Measurements from ENCODE around the gene PYY. TPM values are rescaled to one million over a fixed set of nuclear protein-coding genes. Genes with fewer than 3 reads are reported as not detected.

Gene PYY
- total RNA-seq, 2 donors from 2014 or later = not detected

GRCh38 chr17:43913584-43913983, 40.2 kb downstream of the PYY start:
- ATAC-seq (no peak), DNase-seq (no peak)
- H3K4me3 Mint-ChIP-seq = no peak overlapping the region
- no peaks in the 10 kb centered on the region for H3K27me3 Mint-ChIP-seq
- H3K4me1 Mint-ChIP-seq = peaks cover 9% of the 10 kb centered on the region
- no peak overlapping the region for H3K27ac Mint-ChIP-seq
- H3K36me3 Mint-ChIP-seq (ENCODE audit: low read depth) = no peaks in the 10 kb centered on the region
- H3K9me3 ChIP-seq (ENCODE audit: control insufficient read depth, low read length, poor library complexity, severe bottlenecking) = no peaks in the 10 kb centered on the region

GRCh38 chr17:43912635-43913304, 41.0 kb downstream of the PYY start:
- peaks cover 5% of the 10 kb centered on the region for H3K27me3 Mint-ChIP-seq
- H3K4me3 Mint-ChIP-seq = no peak overlapping the region
- H3K9me3 ChIP-seq (ENCODE audit: control insufficient read depth, low read length, poor library complexity, severe bottlenecking) = no peaks in the 10 kb centered on the region
- DNase-seq = no peak
- H3K4me1 Mint-ChIP-seq = peaks cover 13% of the 10 kb centered on the region
- no peaks in the 10 kb centered on the region for H3K36me3 Mint-ChIP-seq (ENCODE audit: low read depth)
- ATAC-seq = no peak
- H3K27ac Mint-ChIP-seq = no peak overlapping the region

- H3K9me3 ChIP-seq (ENCODE audit: control insufficient read depth, low read length, poor library complexity, severe bottlenecking) = no peaks in the 10 kb centered on the region
- Mint-ChIP-seq H3K27ac (no peak overlapping the region), H3K4me3 (no peak overlapping the region), H3K4me1 (peaks cover 18% of the 10 kb centered on the region), H3K36me3 (ENCODE audit: low read depth) (no peaks in the 10 kb centered on the region), H3K27me3 (peaks cover 6% of the 10 kb centered on the region)
- no peak for DNase-seq
- ATAC-seq = no peak
These were observed 41.8 kb downstream of the PYY start for GRCh38 chr17:43911904-43912303.

GRCh38 chr17:43909537-43910231, 44.1 kb downstream of the PYY start:
- no peaks in the 10 kb centered on the region for H3K9me3 ChIP-seq (ENCODE audit: control insufficient read depth, low read length, poor library complexity, severe bottlenecking)
- no peak overlapping the region for H3K27ac Mint-ChIP-seq
- no peaks in the 10 kb centered on the region for H3K36me3 Mint-ChIP-seq (ENCODE audit: low read depth)
- peaks cover 18% of the 10 kb centered on the region for H3K27me3 Mint-ChIP-seq
- no peak for ATAC-seq
- no peak for DNase-seq
- H3K4me3 Mint-ChIP-seq = no peak overlapping the region
- H3K4me1 Mint-ChIP-seq = peaks cover 19% of the 10 kb centered on the region

- DNase-seq = peak in 2 of 3 donors; percentile 27 to 35
- Mint-ChIP-seq H3K36me3 (ENCODE audit: low read depth) (no peaks in the 10 kb centered on the region), H3K4me1 (peaks cover 23% of the 10 kb centered on the region), H3K27ac (no peak overlapping the region), H3K27me3 (peaks cover 27% of the 10 kb centered on the region), H3K4me3 (peak overlapping the region; percentile 91)
- no peaks in the 10 kb centered on the region for H3K9me3 ChIP-seq (ENCODE audit: control insufficient read depth, low read length, poor library complexity, severe bottlenecking)
- ATAC-seq = peak; percentile 70
These were observed 45.6 kb downstream of the PYY start for GRCh38 chr17:43907998-43908721.

GRCh38 chr17:43907425-43907981, 46.2 kb downstream of the PYY start, which contains the start of gene MPP2:
MPP2 (minus strand) TSS chr17:43907536; CDS start chr17:43904460, 3,076 bp downstream.
- DNase-seq (peak; percentile 33 to 42 (median 38)), ATAC-seq (peak; percentile 71)
- H3K36me3 Mint-ChIP-seq (ENCODE audit: low read depth) = no peaks in the 10 kb centered on the region
- H3K27ac Mint-ChIP-seq = peak within 1 kb of the TSS; percentile 41
- peaks cover 27% of the 10 kb centered on the region for H3K27me3 Mint-ChIP-seq
- H3K9me3 ChIP-seq (ENCODE audit: control insufficient read depth, low read length, poor library complexity, severe bottlenecking) = no peaks in the 10 kb centered on the region
- H3K4me3 Mint-ChIP-seq = peak within 1 kb of the TSS; percentile 91
- H3K4me1 Mint-ChIP-seq = peaks cover 23% of the 10 kb centered on the region

GRCh38 chr17:43906951-43907424, 46.8 kb downstream of the PYY start:
- Mint-ChIP-seq H3K27ac (peak overlapping the region; percentile 41), H3K4me1 (peaks cover 23% of the 10 kb centered on the region), H3K4me3 (peak overlapping the region; percentile 91), H3K27me3 (peaks cover 27% of the 10 kb centered on the region), H3K36me3 (ENCODE audit: low read depth) (no peaks in the 10 kb centered on the region)
- ATAC-seq (peak; percentile 35), DNase-seq (no peak)
- no peaks in the 10 kb centered on the region for H3K9me3 ChIP-seq (ENCODE audit: control insufficient read depth, low read length, poor library complexity, severe bottlenecking)

- H3K27me3 Mint-ChIP-seq = peaks cover 34% of the 10 kb centered on the region
These were observed 47.5 kb downstream of the PYY start for GRCh38 chr17:43905985-43906852.

GRCh38 chr17:43905400-43905984, 48.2 kb downstream of the PYY start:
- H3K9me3 ChIP-seq (ENCODE audit: control insufficient read depth, low read length, poor library complexity, severe bottlenecking) = no peaks in the 10 kb centered on the region
- H3K4me1 Mint-ChIP-seq = peaks cover 30% of the 10 kb centered on the region
- no peaks in the 10 kb centered on the region for H3K36me3 Mint-ChIP-seq (ENCODE audit: low read depth)
- peak overlapping the region; percentile 19 for H3K4me3 Mint-ChIP-seq
- peaks cover 36% of the 10 kb centered on the region for H3K27me3 Mint-ChIP-seq
- peak overlapping the region; percentile 41 for H3K27ac Mint-ChIP-seq
- DNase-seq = no peak
- no peak for ATAC-seq

More at GRCh38 chr17:43905985-43906852, 47.5 kb downstream of the PYY start:
- H3K4me3 Mint-ChIP-seq = peak overlapping the region; percentile 91
- peaks cover 24% of the 10 kb centered on the region for H3K4me1 Mint-ChIP-seq
- peak overlapping the region; percentile 41 for H3K27ac Mint-ChIP-seq
- no peaks in the 10 kb centered on the region for H3K9me3 ChIP-seq (ENCODE audit: control insufficient read depth, low read length, poor library complexity, severe bottlenecking)
- peak in 1 of 3 donors; percentile 13 for DNase-seq
- H3K36me3 Mint-ChIP-seq (ENCODE audit: low read depth) = no peaks in the 10 kb centered on the region
- ATAC-seq = peak; percentile 47

Other genes with a start within 250 kb of the PYY start
- gene SOST, start 195.1 kb downstream of the PYY start, total RNA-seq = not detected
- 10 to 100 TPM; 15.5 to 19.0 TPM for gene DUSP3, start 175.0 kb downstream of the PYY start, total RNA-seq
- not detected for gene CFAP97D1, start 173.5 kb downstream of the PYY start, total RNA-seq
- under 1 TPM in 1 of 2 donors, not detected in 1; 0.90 TPM for gene MPP3, start 120.8 kb downstream of the PYY start, total RNA-seq
- gene CD300LG, start 106.8 kb downstream of the PYY start, total RNA-seq = not detected
- 1 to 10 TPM; 1.5 to 2.2 TPM for gene MPP2, start 46.4 kb downstream of the PYY start, total RNA-seq
- not detected for gene PPY, start 11.5 kb downstream of the PYY start, total RNA-seq
- gene NAGS, start 50.7 kb upstream of the PYY start, total RNA-seq = under 1 TPM; 0.21 to 0.42 TPM
- 10 to 100 TPM; 10.5 to 11.8 TPM for gene TMEM101, start 61.0 kb upstream of the PYY start, total RNA-seq
- 10 to 100 TPM; 35.3 to 46.5 TPM for gene LSM12, start 112.7 kb upstream of the PYY start, total RNA-seq
- 10 to 100 TPM; 10.9 to 13.8 TPM for gene G6PC3, start 116.8 kb upstream of the PYY start, total RNA-seq
- gene HDAC5, start 169.7 kb upstream of the PYY start, total RNA-seq = 10 to 100 TPM; 83.6 to 96.5 TPM
- gene HROB, start 188.0 kb upstream of the PYY start, total RNA-seq = 1 to 10 TPM; 2.6 to 5.7 TPM
- not detected for gene ASB16, start 216.8 kb upstream of the PYY start, total RNA-seq
- 10 to 100 TPM; 52.2 to 53.1 TPM for gene TMUB2, start 233.0 kb upstream of the PYY start, total RNA-seq
- 10 to 100 TPM; 97.1 to 97.5 TPM for gene ATXN7L3, start 245.9 kb upstream of the PYY start, total RNA-seq